ENCODE data around the gene JAK2. TPM values are rescaled to one million over a fixed set of nuclear protein-coding genes. Genes with fewer than 3 reads are reported as not detected.
"Not testable (repeated sequence)": the region's sequence is repeated elsewhere in the genome, so short reads cannot be mapped to it uniquely, and the experiment has no call there.

Gene JAK2
- total and polyA plus RNA-seq, 5 donors from 2014 or later, result 6.8 to 19.5 (median 6.8) TPM

- Mint-ChIP-seq H3K36me3 (peaks cover 41% of the 10 kb centered on the region), H3K27ac (no peak overlapping the region), H3K9me3 (peaks cover 1 to 29% (median 8%) of the 10 kb centered on the region in 7 donors), H3K4me3 (no peak overlapping the region), H3K27me3 (no peaks in the 10 kb centered on the region), H3K4me1 (peaks cover 10 to 28% (median 19%) of the 10 kb centered on the region in 4 donors)
- Histone ChIP-seq H3K36me3 (ENCODE audit: control insufficient read depth, insufficient read depth, low read length) (peaks cover 13% of the 10 kb centered on the region), H3K4me1 (ENCODE audit: control insufficient read depth, insufficient read depth, low read length, poor library complexity, severe bottlenecking) (no peaks in the 10 kb centered on the region), H3K4me3 (ENCODE audit: low read depth, low read length) (no peak overlapping the region), H3K27me3 (ENCODE audit: control insufficient read depth, insufficient read depth, low read length) (no peaks in the 10 kb centered on the region), H3K9me3 (ENCODE audit: control insufficient read depth in 2 of 2, low read length in 2 of 2) (peaks cover 15 to 18% of the 10 kb centered on the region in 2 experiments), H3K27ac (ENCODE audit: insufficient read depth, low read length, poor library complexity, severe bottlenecking) (no peak overlapping the region)
- ATAC-seq (ENCODE audit: low read depth in 2 of 2) (no peak), DNase-seq (no peak)
Observed at GRCh38 chr9:5015934-5016333, 30.9 kb downstream of the JAK2 start.

- H3K36me3 ChIP-seq (ENCODE audit: control insufficient read depth, insufficient read depth, low read length), result peaks cover 51% of the 10 kb centered on the region
- ATAC-seq (ENCODE audit: low read depth in 2 of 2) (no peak), DNase-seq (no peak)
- no peaks in the 10 kb centered on the region for H3K4me1 ChIP-seq (ENCODE audit: control insufficient read depth, insufficient read depth, low read length, poor library complexity, severe bottlenecking)
- Mint-ChIP-seq H3K4me1 (peaks cover 12 to 31% (median 21%) of the 10 kb centered on the region in 4 donors), H3K27ac (no peak overlapping the region), H3K36me3 (peaks cover 62% of the 10 kb centered on the region), H3K4me3 (no peak overlapping the region), H3K27me3 (no peaks in the 10 kb centered on the region), H3K9me3 (peaks cover 0 to 8% (median 2%) of the 10 kb centered on the region in 7 donors)
- no peak overlapping the region for H3K27ac ChIP-seq (ENCODE audit: insufficient read depth, low read length, poor library complexity, severe bottlenecking)
- H3K27me3 ChIP-seq (ENCODE audit: control insufficient read depth, insufficient read depth, low read length), result no peaks in the 10 kb centered on the region
- H3K4me3 ChIP-seq (ENCODE audit: low read depth, low read length), result no peak overlapping the region
- H3K9me3 ChIP-seq (ENCODE audit: control insufficient read depth in 2 of 2, low read length in 2 of 2), result no peaks in the 10 kb centered on the region
Observed at GRCh38 chr9:5025416-5025815, 40.3 kb downstream of the JAK2 start.

- not testable (repeated sequence) for H3K27ac ChIP-seq (ENCODE audit: insufficient read depth, low read length, poor library complexity, severe bottlenecking); H3K27ac Mint-ChIP-seq; DNase-seq; H3K27me3 Mint-ChIP-seq; H3K4me1 ChIP-seq (ENCODE audit: control insufficient read depth, insufficient read depth, low read length, poor library complexity, severe bottlenecking); H3K4me3 ChIP-seq (ENCODE audit: low read depth, low read length); H3K27me3 ChIP-seq (ENCODE audit: control insufficient read depth, insufficient read depth, low read length); ATAC-seq (ENCODE audit: low read depth in 2 of 2); H3K4me3 Mint-ChIP-seq; H3K9me3 ChIP-seq (ENCODE audit: control insufficient read depth in 2 of 2, low read length in 2 of 2)
- H3K36me3 ChIP-seq (ENCODE audit: control insufficient read depth, insufficient read depth, low read length), result peaks cover 28% of the 10 kb centered on the region
- Mint-ChIP-seq H3K9me3 (peaks cover 0 to 12% (median 2%) of the 10 kb centered on the region in 7 donors), H3K36me3 (peaks cover 32% of the 10 kb centered on the region), H3K4me1 (peaks cover 2 to 20% (median 10%) of the 10 kb centered on the region in 4 donors)
Observed at GRCh38 chr9:5031941-5032340, 46.9 kb downstream of the JAK2 start.

GRCh38 chr9:5040730-5041389 is 55.8 kb downstream of the JAK2 start:
- no peak for DNase-seq
- peaks cover 0 to 2% of the 10 kb centered on the region in 2 experiments for H3K9me3 ChIP-seq (ENCODE audit: control insufficient read depth in 2 of 2, low read length in 2 of 2)
- Mint-ChIP-seq H3K4me3 (no peak overlapping the region), H3K27me3 (no peaks in the 10 kb centered on the region), H3K27ac (no peak overlapping the region), H3K36me3 (peaks cover 22% of the 10 kb centered on the region), H3K4me1 (peaks cover 0 to 6% (median 3%) of the 10 kb centered on the region in 4 donors), H3K9me3 (peaks cover 0 to 6% (median 4%) of the 10 kb centered on the region in 7 donors)
- no peaks in the 10 kb centered on the region for H3K4me1 ChIP-seq (ENCODE audit: control insufficient read depth, insufficient read depth, low read length, poor library complexity, severe bottlenecking)
- no peak overlapping the region for H3K4me3 ChIP-seq (ENCODE audit: low read depth, low read length)
- no peak overlapping the region for H3K27ac ChIP-seq (ENCODE audit: insufficient read depth, low read length, poor library complexity, severe bottlenecking)
- no peaks in the 10 kb centered on the region for H3K27me3 ChIP-seq (ENCODE audit: control insufficient read depth, insufficient read depth, low read length)
- peaks cover 23% of the 10 kb centered on the region for H3K36me3 ChIP-seq (ENCODE audit: control insufficient read depth, insufficient read depth, low read length)
- no peak for ATAC-seq (ENCODE audit: low read depth in 2 of 2)

- H3K4me1 Mint-ChIP-seq, result peaks cover 0 to 10% (median 5%) of the 10 kb centered on the region in 4 donors
- no peaks in the 10 kb centered on the region for H3K27me3 Mint-ChIP-seq
- no peak overlapping the region for H3K27ac Mint-ChIP-seq
- Histone ChIP-seq H3K9me3 (ENCODE audit: control insufficient read depth in 2 of 2, low read length in 2 of 2) (peaks cover 0 to 2% of the 10 kb centered on the region in 2 experiments), H3K27me3 (ENCODE audit: control insufficient read depth, insufficient read depth, low read length) (no peaks in the 10 kb centered on the region), H3K4me3 (ENCODE audit: low read depth, low read length) (no peak overlapping the region), H3K4me1 (ENCODE audit: control insufficient read depth, insufficient read depth, low read length, poor library complexity, severe bottlenecking) (no peaks in the 10 kb centered on the region), H3K36me3 (ENCODE audit: control insufficient read depth, insufficient read depth, low read length) (peaks cover 23% of the 10 kb centered on the region), H3K27ac (ENCODE audit: insufficient read depth, low read length, poor library complexity, severe bottlenecking) (no peak overlapping the region)
- DNase-seq, result no peak
- peaks cover 0 to 6% (median 4%) of the 10 kb centered on the region in 7 donors for H3K9me3 Mint-ChIP-seq
- no peak overlapping the region for H3K4me3 Mint-ChIP-seq
- peaks cover 24% of the 10 kb centered on the region for H3K36me3 Mint-ChIP-seq
- no peak for ATAC-seq (ENCODE audit: low read depth in 2 of 2)
Observed at GRCh38 chr9:5041390-5042115, 56.5 kb downstream of the JAK2 start.

GRCh38 chr9:5042661-5043178 is 57.6 kb downstream of the JAK2 start:
- Histone ChIP-seq H3K36me3 (ENCODE audit: control insufficient read depth, insufficient read depth, low read length) (peaks cover 23% of the 10 kb centered on the region), H3K9me3 (ENCODE audit: control insufficient read depth in 2 of 2, low read length in 2 of 2) (peaks cover 0 to 2% of the 10 kb centered on the region in 2 experiments), H3K4me1 (ENCODE audit: control insufficient read depth, insufficient read depth, low read length, poor library complexity, severe bottlenecking) (no peaks in the 10 kb centered on the region), H3K27me3 (ENCODE audit: control insufficient read depth, insufficient read depth, low read length) (no peaks in the 10 kb centered on the region), H3K27ac (ENCODE audit: insufficient read depth, low read length, poor library complexity, severe bottlenecking) (no peak overlapping the region), H3K4me3 (ENCODE audit: low read depth, low read length) (no peak overlapping the region)
- no peak for ATAC-seq (ENCODE audit: low read depth in 2 of 2)
- DNase-seq, result peak in 1 of 3 donors; percentile 3
- Mint-ChIP-seq H3K27ac (peak overlapping the region in 1 of 3 donors; percentile 47), H3K4me1 (peaks cover 6 to 13% (median 9%) of the 10 kb centered on the region in 4 donors), H3K36me3 (peaks cover 24% of the 10 kb centered on the region), H3K4me3 (peak overlapping the region in 1 of 4 donors; percentile 77), H3K27me3 (no peaks in the 10 kb centered on the region), H3K9me3 (peaks cover 0 to 6% (median 4%) of the 10 kb centered on the region in 7 donors)

- peaks cover 24% of the 10 kb centered on the region for H3K36me3 Mint-ChIP-seq
- peaks cover 23% of the 10 kb centered on the region for H3K36me3 ChIP-seq (ENCODE audit: control insufficient read depth, insufficient read depth, low read length)
Observed at GRCh38 chr9:5043381-5043780, 58.3 kb downstream of the JAK2 start.

More at GRCh38 chr9:5043381-5043780, 58.3 kb downstream of the JAK2 start:
- H3K27me3 ChIP-seq (ENCODE audit: control insufficient read depth, insufficient read depth, low read length), result no peaks in the 10 kb centered on the region
- Mint-ChIP-seq H3K27me3 (no peaks in the 10 kb centered on the region), H3K27ac (peak overlapping the region in 1 of 3 donors; percentile 47), H3K4me3 (peak overlapping the region in 1 of 4 donors; percentile 77), H3K4me1 (peaks cover 6 to 13% (median 9%) of the 10 kb centered on the region in 4 donors), H3K9me3 (peaks cover 0 to 6% (median 4%) of the 10 kb centered on the region in 7 donors)
- peaks cover 0 to 2% of the 10 kb centered on the region in 2 experiments for H3K9me3 ChIP-seq (ENCODE audit: control insufficient read depth in 2 of 2, low read length in 2 of 2)
- H3K4me3 ChIP-seq (ENCODE audit: low read depth, low read length), result no peak overlapping the region
- no peak overlapping the region for H3K27ac ChIP-seq (ENCODE audit: insufficient read depth, low read length, poor library complexity, severe bottlenecking)
- no peak for ATAC-seq (ENCODE audit: low read depth in 2 of 2)
- no peak for DNase-seq
- H3K4me1 ChIP-seq (ENCODE audit: control insufficient read depth, insufficient read depth, low read length, poor library complexity, severe bottlenecking), result no peaks in the 10 kb centered on the region
